ENCODE results near the gene BHLHE41.

BHLHE41 gene

GRCh38 chr12:26124446-26125399, at the start of gene BHLHE41:
Gene BHLHE41 (minus strand): TSS chr12:26125037. CDS start chr12:26124779, 258 bp downstream.
- peak within 1 kb of the TSS; percentile 79 for H3K4me3 ChIP-seq (ENCODE audit: low read length)
- peak; percentile 64 for DNase-seq (ENCODE audit: low read depth)
- no peak for TF ChIP-seq CTCF (conservative IDR thresholded peaks at IDR 0.05; ENCODE audit: low read length)

- no peak for DNase-seq (ENCODE audit: low read depth)
- H3K4me3 ChIP-seq (ENCODE audit: low read length), result no peak overlapping the region
- no peak for TF ChIP-seq CTCF (conservative IDR thresholded peaks at IDR 0.05; ENCODE audit: low read length)
Measured at GRCh38 chr12:26172946-26173552, 48.2 kb upstream of the BHLHE41 start.

- TF ChIP-seq CTCF (conservative IDR thresholded peaks at IDR 0.05; ENCODE audit: low read length), result no peak
- no peak for DNase-seq (ENCODE audit: low read depth)
- H3K4me3 ChIP-seq (ENCODE audit: low read length), result no peak overlapping the region
Measured at GRCh38 chr12:26172539-26172938, 47.7 kb upstream of the BHLHE41 start.

GRCh38 chr12:26172013-26172412, 47.2 kb upstream of the BHLHE41 start:
- DNase-seq (ENCODE audit: low read depth), result no peak
- TF ChIP-seq CTCF (conservative IDR thresholded peaks at IDR 0.05; ENCODE audit: low read length), result no peak

GRCh38 chr12:26164118-26164517, 39.3 kb upstream of the BHLHE41 start:
- no peak for DNase-seq (ENCODE audit: low read depth)
- H3K4me3 ChIP-seq (ENCODE audit: low read length), result no peak overlapping the region
- TF ChIP-seq CTCF (conservative IDR thresholded peaks at IDR 0.05; ENCODE audit: low read length), result no peak

More at GRCh38 chr12:26172013-26172412, 47.2 kb upstream of the BHLHE41 start:
- no peak overlapping the region for H3K4me3 ChIP-seq (ENCODE audit: low read length)

- H3K4me3 ChIP-seq (ENCODE audit: low read length), result no peak overlapping the region
- no peak for DNase-seq (ENCODE audit: low read depth)
- no peak for TF ChIP-seq CTCF (conservative IDR thresholded peaks at IDR 0.05; ENCODE audit: low read length)
Measured at GRCh38 chr12:26162905-26163304, 38.1 kb upstream of the BHLHE41 start.

Measured in AG10803 (cell line).